GM10266 (cell line): ENCODE results near the gene MVP.
"Not testable (repeated sequence)": the region's sequence is repeated elsewhere in the genome, so short reads cannot be mapped to it uniquely, and the experiment has no call there.

Experiments
- DNase-seq: peaks from one replicate; pipeline ENCODE4 v3.0.0; 2012; ENCODE audit errors: extremely low spot score
- TF ChIP-seq, protein P1 (sequence below): IDR thresholded peaks from 2 replicates; pipeline ENCODE4 v1.5.1; 2012; ENCODE audit warnings: mild to moderate bottlenecking, low read depth; ENCODE audit not compliant: control insufficient read depth, insufficient read depth; ENCODE audit errors: missing control alignments

The MVP gene

DNA sequence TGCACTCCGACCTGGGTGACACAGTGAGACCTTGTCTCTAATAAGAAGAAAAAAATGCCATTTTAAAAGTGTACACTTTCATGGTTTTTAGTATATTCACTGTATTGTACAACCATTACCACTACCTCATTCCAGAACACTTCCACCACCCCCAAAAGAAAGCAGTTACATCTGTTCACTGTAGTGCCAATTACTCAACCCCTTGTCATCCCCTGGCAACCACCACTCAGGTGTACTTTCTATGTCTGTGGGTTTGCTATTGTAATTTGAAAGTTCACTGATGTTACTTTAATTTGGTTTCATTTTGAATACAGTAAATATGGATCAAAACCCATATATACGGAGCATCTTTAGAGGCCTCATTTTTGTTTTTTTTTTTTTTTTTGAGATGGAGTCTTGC is 36.1 kb upstream of the MVP start:
- TF ChIP-seq, protein P1, sequence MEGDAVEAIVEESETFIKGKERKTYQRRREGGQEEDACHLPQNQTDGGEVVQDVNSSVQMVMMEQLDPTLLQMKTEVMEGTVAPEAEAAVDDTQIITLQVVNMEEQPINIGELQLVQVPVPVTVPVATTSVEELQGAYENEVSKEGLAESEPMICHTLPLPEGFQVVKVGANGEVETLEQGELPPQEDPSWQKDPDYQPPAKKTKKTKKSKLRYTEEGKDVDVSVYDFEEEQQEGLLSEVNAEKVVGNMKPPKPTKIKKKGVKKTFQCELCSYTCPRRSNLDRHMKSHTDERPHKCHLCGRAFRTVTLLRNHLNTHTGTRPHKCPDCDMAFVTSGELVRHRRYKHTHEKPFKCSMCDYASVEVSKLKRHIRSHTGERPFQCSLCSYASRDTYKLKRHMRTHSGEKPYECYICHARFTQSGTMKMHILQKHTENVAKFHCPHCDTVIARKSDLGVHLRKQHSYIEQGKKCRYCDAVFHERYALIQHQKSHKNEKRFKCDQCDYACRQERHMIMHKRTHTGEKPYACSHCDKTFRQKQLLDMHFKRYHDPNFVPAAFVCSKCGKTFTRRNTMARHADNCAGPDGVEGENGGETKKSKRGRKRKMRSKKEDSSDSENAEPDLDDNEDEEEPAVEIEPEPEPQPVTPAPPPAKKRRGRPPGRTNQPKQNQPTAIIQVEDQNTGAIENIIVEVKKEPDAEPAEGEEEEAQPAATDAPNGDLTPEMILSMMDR, result no peak
- no peak for DNase-seq

DNA sequence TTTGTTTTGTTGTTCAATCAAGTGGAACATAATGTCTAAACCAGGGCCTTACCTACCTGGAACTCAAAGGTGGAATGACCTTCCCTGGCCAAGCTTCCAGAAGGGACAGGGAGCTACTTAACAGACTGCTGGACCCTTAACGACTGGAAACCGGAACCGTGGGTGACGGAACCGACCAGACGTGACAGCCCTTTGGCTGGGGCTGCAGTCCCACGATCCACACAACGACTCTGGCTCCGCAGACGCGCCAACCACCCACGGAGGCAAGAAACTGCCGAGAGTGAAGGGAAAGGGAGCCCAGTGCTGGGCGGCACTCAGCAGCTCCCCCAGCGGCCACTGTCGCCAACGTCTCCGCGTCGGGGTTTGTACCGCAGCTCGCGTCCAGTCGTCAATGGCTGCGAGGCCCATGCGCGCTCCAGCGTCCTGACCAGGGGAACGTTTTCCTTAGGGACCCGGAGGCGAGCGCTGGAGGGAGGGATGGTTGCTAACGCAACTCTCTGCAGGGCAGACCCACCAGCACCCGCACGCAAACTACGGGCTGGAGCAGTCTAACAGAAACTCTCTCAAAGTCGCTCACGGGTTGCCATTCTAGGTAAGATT is 35.3 kb upstream of the MVP start:
- TF ChIP-seq, protein P1, result peak; percentile 91
- peak; percentile 75 for DNase-seq

DNA sequence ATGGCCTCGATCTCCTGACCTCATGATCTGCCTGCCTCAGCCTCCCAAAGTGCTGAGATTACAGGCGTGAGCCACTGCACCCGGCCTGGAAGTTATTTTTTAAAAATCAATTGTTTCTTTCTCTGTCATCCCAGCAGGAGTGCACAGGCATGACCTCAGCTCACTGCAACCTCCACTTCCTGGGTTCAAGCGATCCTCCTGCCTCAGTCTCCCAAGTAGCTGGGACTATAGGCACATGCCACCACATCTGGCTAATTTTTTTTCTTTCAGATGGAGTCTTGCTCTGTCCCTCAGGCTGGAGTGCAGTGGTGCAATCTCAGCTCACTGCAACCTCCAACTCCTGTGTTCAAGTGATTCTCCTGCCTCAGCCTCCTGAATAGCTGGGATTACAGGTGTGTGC is 33.1 kb upstream of the MVP start:
- not testable (repeated sequence) for DNase-seq

DNA sequence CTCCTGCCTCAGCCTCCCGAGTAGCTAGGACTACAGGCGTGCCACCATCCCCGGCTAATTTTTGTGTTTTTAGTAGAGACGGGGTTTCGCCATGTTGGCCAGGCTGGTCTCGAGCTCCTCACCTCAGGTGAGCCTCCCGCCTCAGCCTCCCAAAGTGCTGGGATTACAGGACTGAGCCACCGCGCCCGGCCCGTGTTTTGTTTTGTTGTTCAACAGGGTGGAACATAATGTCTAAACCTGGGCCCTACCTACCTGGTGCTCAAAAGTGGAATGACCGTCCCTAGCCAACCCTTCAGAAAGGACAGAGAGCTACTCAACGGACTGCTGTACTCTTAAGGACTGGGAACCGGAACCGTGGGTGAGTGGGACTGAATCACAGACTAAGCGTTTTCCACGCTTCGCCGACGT is 30.5 kb upstream of the MVP start:
- DNase-seq, result no peak
- TF ChIP-seq, protein P1, result no peak

DNA sequence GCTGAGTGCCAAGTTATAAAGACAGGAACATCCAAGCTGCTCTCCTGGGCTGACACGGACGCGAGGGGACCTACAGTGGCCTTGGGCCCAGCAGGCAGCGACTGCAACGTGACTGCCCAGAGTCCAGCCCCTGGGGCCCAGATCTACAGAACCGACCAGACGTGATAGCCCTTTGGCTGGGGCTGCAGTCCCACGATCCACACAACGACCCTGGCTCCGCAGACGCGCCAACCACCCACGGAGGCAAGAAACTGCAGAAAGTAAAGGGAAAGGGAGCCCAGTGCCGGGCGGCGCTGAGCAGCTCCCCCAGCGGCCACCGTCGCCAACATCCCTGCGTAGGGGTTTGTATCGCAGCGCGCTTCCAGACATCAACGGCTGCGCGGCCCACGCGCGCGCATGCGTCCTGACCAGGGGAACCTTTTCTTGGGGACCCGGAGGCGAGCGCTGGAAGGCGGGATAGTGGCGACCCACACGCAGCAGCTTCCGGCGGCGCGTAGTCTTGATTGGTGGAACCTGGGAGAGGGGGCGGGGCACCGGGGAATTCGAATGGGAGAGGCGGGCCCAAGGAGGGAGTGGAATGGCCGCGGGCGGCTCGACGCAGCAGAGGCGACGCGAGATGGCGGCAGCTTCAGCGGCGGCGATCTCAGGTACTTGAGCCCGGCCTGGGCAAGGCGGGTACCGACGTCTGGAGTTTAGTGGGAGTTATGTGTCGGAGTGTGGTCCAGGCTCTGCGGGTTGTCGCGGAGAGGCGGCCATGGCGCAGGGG is 29.9 kb upstream of the MVP start, which contains the start of gene KIF22:
TSS of gene KIF22 (plus strand) at position 569 of the 766 bp plus-strand sequence. CDS start at position 578, 9 bp downstream.
- TF ChIP-seq, protein P1, result peak; percentile 84
- peak; percentile 96 for DNase-seq

DNA sequence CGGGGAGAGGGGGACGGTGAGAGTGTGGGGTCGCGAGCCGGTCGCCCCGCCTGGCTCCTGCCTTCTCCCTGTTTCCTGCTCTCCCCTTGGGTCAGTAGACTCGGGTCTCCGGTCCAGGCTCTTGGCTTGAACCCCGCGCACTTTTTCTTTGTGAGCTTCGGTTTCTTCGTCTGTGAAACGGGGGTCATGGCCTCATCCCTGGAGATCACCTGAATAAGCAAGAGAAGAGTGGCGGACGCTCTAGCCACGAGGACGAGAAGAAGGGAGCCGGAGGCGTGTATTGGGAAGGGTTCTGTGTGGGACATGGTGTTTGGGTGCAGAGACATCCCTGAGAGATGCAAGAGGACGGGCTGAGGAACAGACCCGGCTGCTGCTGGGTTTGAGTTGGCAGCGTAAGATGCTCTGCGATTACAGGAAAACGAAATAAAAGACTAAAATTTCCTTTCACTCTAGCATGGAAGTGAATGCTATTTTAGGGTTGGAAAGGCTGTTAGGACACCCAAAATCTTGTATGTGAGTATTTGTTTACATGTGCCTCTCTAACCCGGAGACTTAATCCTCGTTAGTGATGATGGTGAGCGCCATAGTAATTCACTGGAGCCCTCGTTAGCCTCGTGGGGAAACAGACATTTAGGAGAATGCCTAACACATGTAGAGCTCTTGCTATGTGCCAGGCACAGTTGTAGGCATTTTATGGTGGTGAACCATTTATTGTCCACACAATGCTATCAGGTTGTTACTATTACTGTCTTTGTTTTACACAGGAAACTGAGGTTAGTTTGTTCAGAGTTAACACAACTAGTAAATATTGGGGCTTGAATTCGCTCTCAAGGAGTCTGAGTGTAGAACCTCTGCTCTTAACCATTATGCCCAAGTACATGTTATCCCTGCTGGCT is 29.1 kb upstream of the MVP start:
- no peak for DNase-seq
- TF ChIP-seq, protein P1, result no peak
